Panc1 (cell line): ENCODE measurements around the gene BASP1.

Experiments used
- TF ChIP-seq, protein P1 (sequence below): fragments of 450-650 bp; IDR thresholded peaks from 2 replicates; pipeline ENCODE4 v1.5.1; 2017; ENCODE audit warnings: mild to moderate bottlenecking
- TF ChIP-seq, protein P2 (sequence below), 2 experiments: IDR thresholded peaks; 2 replicates each; pipeline ENCODE4 v1.6.1; 2011 to 2012; ENCODE audit warnings: low read depth in 2 of 2, control low read depth in 1 of 2, low read length in 1 of 2, mild to moderate bottlenecking in 1 of 2, moderate library complexity in 1 of 2; ENCODE audit not compliant: insufficient read depth in 1 of 2

DNA sequence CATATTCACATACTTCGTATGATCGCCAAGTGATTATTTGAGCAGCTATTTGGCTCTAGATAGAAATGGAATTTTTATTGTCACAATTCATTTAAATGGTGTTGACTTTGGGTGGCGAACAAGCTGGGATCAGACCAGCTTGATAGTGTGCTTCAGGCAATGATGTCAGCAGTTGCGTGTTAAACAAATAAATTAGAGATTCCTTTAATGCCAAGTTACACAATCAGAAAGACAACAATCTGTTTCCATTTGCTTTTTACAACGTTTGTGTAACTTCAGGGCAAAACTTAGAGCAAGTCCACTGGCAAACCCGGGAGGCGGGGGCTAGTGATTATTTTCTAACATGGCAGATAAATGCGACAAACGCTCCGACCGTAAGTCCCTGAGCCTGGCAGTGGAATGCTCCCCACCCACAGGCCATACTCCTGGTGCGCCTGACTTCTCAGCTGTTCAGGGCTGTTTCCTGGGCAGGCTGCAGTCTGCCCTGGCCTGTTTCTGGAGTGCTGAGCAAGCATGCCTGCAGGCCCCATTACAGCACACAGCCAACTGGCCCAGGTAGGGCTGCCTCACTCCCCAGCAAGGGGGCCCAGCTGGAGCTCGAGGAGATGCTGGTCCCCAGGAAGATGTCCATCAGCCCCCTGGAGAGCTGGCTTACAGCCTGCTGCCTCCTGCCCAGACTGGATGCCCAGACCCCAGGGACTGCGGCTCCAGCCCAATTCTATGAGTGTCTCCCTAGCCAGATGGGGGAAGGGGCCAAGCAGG is 88.7 kb downstream of the BASP1 start:
- TF ChIP-seq, protein P1, sequence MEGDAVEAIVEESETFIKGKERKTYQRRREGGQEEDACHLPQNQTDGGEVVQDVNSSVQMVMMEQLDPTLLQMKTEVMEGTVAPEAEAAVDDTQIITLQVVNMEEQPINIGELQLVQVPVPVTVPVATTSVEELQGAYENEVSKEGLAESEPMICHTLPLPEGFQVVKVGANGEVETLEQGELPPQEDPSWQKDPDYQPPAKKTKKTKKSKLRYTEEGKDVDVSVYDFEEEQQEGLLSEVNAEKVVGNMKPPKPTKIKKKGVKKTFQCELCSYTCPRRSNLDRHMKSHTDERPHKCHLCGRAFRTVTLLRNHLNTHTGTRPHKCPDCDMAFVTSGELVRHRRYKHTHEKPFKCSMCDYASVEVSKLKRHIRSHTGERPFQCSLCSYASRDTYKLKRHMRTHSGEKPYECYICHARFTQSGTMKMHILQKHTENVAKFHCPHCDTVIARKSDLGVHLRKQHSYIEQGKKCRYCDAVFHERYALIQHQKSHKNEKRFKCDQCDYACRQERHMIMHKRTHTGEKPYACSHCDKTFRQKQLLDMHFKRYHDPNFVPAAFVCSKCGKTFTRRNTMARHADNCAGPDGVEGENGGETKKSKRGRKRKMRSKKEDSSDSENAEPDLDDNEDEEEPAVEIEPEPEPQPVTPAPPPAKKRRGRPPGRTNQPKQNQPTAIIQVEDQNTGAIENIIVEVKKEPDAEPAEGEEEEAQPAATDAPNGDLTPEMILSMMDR: no peak
- TF ChIP-seq, protein P2, sequence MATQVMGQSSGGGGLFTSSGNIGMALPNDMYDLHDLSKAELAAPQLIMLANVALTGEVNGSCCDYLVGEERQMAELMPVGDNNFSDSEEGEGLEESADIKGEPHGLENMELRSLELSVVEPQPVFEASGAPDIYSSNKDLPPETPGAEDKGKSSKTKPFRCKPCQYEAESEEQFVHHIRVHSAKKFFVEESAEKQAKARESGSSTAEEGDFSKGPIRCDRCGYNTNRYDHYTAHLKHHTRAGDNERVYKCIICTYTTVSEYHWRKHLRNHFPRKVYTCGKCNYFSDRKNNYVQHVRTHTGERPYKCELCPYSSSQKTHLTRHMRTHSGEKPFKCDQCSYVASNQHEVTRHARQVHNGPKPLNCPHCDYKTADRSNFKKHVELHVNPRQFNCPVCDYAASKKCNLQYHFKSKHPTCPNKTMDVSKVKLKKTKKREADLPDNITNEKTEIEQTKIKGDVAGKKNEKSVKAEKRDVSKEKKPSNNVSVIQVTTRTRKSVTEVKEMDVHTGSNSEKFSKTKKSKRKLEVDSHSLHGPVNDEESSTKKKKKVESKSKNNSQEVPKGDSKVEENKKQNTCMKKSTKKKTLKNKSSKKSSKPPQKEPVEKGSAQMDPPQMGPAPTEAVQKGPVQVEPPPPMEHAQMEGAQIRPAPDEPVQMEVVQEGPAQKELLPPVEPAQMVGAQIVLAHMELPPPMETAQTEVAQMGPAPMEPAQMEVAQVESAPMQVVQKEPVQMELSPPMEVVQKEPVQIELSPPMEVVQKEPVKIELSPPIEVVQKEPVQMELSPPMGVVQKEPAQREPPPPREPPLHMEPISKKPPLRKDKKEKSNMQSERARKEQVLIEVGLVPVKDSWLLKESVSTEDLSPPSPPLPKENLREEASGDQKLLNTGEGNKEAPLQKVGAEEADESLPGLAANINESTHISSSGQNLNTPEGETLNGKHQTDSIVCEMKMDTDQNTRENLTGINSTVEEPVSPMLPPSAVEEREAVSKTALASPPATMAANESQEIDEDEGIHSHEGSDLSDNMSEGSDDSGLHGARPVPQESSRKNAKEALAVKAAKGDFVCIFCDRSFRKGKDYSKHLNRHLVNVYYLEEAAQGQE (IDR thresholded peaks at IDR 0.05; ENCODE audit: insufficient read depth in 1 of 2, low read depth in 2 of 2, low read length in 1 of 2): peak in 1 of 2 experiments; percentile 54; a peak in 2 of 4 replicates
